Activated CD4-positive, alpha-beta T cell treated with anti-CD3 and anti-CD28 coated beads, Interleukin-2, amount 50 U/mL, for 24 hours (primary cell): ENCODE measurements around the gene KLHDC7B.

Experiments used
- DNase-seq, 2 donors: peaks; one replicate each; pipeline ENCODE4 v3.0.0-alpha.2; 2020; ENCODE audit warnings: low read depth in 1 of 2, low spot score in 1 of 2

Gene KLHDC7B

GRCh38 chr22:50571264-50572175 is 25.8 kb downstream of the KLHDC7B start:
- DNase-seq = no peak

DNA sequence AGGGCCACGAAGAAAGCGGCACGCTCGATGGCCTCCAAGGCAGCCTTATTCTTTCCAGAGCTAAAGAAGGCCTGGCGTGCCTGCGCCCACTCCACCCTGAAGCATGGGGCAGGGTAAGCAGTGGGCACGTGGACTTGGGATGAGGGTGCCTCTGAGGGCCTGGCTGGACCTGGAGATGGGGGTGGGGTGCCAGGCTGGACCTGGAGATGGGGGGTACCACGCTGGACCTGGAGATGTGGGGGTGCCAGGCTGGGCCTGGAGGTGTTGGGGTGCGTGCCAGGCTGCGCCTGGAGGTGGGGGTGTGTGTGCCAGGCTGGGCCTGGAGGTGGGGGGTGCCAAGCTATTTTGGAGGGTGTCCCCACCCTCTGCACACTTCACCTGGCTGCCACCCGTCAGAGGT is 27.3 kb downstream of the KLHDC7B start:
- DNase-seq = no peak

GRCh38 chr22:50573491-50574382 is 28.0 kb downstream of the KLHDC7B start:
- no peak for DNase-seq

DNA sequence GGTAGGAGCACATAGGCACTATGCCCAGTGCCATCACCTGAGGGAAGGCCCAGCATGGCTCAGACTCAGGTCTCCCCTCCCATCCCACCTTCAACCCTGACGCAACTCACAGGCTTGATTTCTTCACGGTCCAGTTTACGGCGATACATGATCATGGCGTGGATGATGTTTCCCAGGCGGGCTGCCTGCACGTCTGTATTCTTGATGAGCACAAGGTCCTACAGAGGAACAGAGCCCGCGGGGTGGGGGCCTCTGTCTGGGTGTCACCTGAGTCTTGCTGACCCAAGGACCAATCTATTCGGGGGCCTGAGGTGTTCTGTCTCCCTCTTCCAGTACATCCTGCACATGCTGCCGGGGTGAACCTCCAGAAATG is 28.7 kb downstream of the KLHDC7B start:
- DNase-seq = no peak

- DNase-seq = no peak
Measured at GRCh38 chr22:50575426-50575941, 29.8 kb downstream of the KLHDC7B start.

- no peak for DNase-seq
Measured at GRCh38 chr22:50576070-50576469, 30.4 kb downstream of the KLHDC7B start.

DNA sequence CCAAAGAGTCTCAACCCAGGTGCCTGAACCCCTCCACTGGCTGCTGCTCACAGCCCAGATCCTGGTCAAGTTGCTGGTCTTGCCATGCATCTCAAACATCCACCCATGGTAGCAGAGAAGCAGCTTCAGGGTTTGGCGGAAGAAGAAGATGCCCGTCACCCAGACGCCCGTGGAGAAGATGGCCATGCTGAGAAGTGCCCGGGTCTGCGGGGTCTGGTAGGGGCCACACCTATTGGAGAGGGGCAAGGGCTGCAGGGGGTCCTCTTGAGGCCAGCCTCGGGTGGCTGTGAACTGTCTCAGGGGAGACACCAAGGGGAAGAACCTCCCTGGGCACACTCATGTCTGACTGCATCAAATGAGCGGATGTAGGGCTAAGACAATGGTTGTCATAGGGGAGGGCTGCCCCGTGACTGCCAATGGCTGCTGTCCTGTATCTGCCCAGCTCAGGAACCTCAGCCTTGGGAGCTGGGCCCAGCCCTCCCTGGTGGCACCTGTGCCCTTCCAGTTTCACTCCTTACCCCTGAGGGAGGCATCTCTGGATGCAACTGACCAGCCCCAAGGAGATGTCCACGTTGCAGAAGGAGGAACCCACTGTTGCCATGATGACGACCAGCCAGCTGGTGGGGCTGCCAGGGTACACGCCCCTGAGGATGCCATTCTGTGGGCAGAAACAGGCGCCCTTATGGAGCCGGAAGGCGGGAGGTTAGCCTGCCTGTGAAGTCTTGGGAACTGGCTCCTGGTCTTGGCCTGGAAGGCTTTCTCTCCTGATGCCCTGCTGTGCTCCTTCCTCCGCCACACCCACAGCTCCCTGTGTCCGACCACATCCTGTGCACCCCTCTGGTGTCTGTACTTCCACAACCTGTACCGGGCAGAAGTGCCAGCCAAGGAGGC is 31.4 kb downstream of the KLHDC7B start:
- no peak for DNase-seq

- DNase-seq = no peak
Measured at GRCh38 chr22:50577697-50577986, 31.9 kb downstream of the KLHDC7B start.

DNA sequence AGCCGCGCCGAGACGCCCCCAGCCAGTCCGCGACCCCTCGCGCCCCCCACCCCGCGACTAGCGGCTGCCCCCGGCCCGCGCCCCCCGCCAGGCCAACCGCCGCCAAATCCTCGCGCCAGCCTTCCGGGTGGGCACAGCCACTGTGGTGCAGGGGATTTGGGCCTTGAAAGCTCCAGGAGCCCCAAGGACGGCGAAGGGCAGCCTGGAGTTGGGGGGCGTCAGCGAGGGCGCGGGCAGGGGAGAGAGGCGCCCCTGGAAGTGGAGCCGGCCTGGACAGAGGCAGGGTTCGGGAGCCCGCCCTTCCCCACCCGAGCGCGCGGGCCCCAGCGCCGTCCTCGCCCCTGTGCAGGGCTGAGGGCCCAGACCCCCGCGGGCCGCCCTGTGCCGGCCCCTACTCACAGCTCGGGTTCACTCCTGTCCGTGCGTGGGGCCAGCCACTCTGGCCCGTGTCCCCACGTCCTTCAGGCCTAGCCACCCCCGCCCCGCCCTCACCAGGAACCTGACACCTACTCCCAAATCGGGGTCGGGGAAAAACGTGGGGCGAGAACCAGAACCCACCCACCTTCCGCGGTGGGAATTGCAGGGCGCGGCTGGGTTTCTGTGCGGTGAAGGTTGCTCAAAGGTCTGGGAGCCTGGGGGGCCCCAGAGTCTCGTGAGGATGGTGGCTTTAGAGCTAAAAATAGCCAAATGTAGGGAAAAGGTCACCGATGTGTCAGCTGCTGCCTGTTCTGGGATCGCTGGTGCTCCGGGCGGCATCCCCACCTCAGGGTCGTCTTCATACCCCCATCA is 32.5 kb downstream of the KLHDC7B start, which contains the start of gene CPT1B:
TSS of gene CPT1B (minus strand) at position 441 of the 789 bp plus-strand sequence. CDS start 512 bp downstream, outside the sequence.
- DNase-seq = no peak

GRCh38 chr22:50578776-50579310 is 33.1 kb downstream of the KLHDC7B start:
- DNase-seq = no peak

- no peak for DNase-seq
Measured at GRCh38 chr22:50579752-50580151, 34.1 kb downstream of the KLHDC7B start.

GRCh38 chr22:50581031-50581949 is 35.6 kb downstream of the KLHDC7B start:
- no peak for DNase-seq

DNA sequence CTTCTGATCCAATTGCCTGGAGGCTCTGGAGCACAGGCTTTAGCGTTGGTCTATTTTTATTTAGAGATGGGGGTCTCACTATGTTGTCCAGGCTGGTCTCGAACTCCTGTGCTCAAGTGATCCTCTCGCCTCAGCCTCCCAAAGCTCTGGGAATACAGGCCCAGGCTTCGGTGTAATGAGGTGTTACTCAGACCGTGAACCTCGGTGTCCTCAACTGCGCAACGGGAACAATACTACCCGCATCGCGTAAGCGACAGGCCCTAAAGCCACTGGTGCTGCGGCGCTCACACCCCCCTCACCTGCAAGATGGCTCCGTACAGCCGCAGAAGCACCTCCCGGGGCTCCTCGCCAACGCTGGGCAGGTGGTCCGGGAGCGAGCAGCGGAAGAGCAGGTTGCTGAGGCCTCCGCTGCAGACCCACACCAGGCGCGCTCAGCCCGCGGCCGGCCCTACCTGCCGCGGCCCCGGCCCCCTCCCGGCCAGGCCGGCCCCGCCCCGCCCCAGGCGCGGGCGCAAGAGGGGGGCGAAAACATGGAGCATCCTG is 36.3 kb downstream of the KLHDC7B start:
- peak in 1 of 2 donors; percentile 20 for DNase-seq

GRCh38 chr22:50582493-50583293 is 37.0 kb downstream of the KLHDC7B start, which contains the start of gene CHKB:
TSS of gene CHKB (minus strand) at chr22:50582849. CDS start at chr22:50582781, 68 bp downstream.
- peak; percentile 94 to 97 for DNase-seq

DNA sequence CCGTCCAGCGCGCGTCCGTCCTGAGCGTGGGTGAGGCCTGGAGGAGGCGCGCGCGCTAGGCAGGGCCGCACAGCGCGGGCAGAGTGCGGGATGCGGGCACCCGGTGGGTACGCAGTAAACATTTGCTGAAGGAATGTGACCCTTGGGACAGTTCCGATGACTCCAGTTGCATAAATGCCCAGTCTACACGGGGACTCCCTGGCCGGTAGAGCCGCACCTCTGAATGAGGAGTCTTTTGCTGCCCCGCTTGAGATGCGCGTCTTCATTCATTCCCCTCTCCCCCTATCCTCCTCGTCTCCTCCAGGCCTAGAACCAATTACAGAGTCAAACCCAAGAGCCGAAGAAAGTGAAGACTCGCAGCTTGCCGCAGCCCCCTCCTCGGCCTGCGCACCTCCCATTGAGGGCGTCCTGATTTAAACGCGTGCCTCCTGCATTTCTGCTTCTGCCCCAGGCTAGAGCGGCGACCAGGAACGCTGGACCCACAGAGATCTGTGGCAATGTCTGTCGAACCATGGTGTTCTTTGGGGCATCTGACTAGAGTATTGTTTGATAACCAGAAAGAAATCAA is 37.7 kb downstream of the KLHDC7B start:
- DNase-seq = no peak

GRCh38 chr22:50584106-50585096 is 38.7 kb downstream of the KLHDC7B start:
- DNase-seq = no peak
